K562 (cell line): ENCODE measurements around the gene SMG5. TPM values are rescaled to one million over a fixed set of nuclear protein-coding genes. Genes with fewer than 3 reads are reported as not detected.
A peak's percentile ranks its signal among the peaks of the same experiment; 100 is the strongest.

Source experiments
- ATAC-seq: fragments of 200-7000 bp; cut with Tn5 transposase; 3 replicates; pipeline ENCODE4 v1.9.1; 2020; ENCODE audit warnings: moderate library complexity
- BruUV-seq: library from RNA; stranded (reverse); fragments of 400-500 nt; replicated peaks from 2 replicates; lab custom pipeline; 2021; lab: Mats Ljungman, UMichigan
- CTCF ChIA-PET: fragments of 300-600 bp; formaldehyde crosslinking; extraction: SDS; loops from one replicate; lab custom pipeline; 2021; ENCODE audit warnings: low intra/inter-chr PET ratio; lab: Yijun Ruan, JAX
- POLR2A ChIA-PET: fragments of 300-600, 350-650 bp; sonication (Branson Sonifier 250); formaldehyde crosslinking; extraction: SDS; loops from one replicate; lab custom pipeline; 2021; ENCODE audit warnings: antibody characterized with exemption, inconsistent platforms; lab: Yijun Ruan, JAX
- DNase-seq, 4 experiments: peaks; one replicate each; pipeline versions ENCODE4 v3.0.0 to v3.0.0-alpha.2; 2011 to 2018; ENCODE audit warnings: low spot score in 3 of 4, mixed read lengths in 3 of 4; ENCODE audit errors: extremely low read depth in 1 of 4
- FAIRE-seq: peaks from 2 replicates; lab custom pipeline; 2011; peaks lifted over from hg19 to GRCh38; lab: Jason Lieb, UNC
- H2AFZ ChIP-seq: 2 replicates; pipeline ENCODE4 v1.6.0; 2011; ENCODE audit warnings: low read depth, low read length, control low read depth, inconsistent platforms
- H3K27ac ChIP-seq: fragments of 200-600 bp; 3 replicates; pipeline ENCODE4 v1.8.0; 2011; ENCODE audit warnings: low read depth, mild to moderate bottlenecking, control low read depth, inconsistent platforms, low read length, moderate library complexity, mixed read lengths; ENCODE audit errors: extremely low read depth
- H3K27me3 ChIP-seq, 2 experiments: fragments of 300-600 bp in 1 of 2; 2 replicates in 1 of 2; 3 replicates in 1 of 2; pipeline versions ENCODE4 v1.6.0 to v1.8.0; 2011; ENCODE audit warnings: inconsistent platforms in 2 of 2, low read length in 2 of 2, mild to moderate bottlenecking in 1 of 2, mixed read lengths in 1 of 2, moderate library complexity in 1 of 2; ENCODE audit not compliant: control insufficient read depth in 2 of 2, insufficient read depth in 2 of 2
- H3K36me3 ChIP-seq: fragments of 300-600 bp; 3 replicates; pipeline ENCODE4 v1.8.0; 2011; ENCODE audit warnings: mild to moderate bottlenecking, low read length, inconsistent platforms; ENCODE audit not compliant: control insufficient read depth, insufficient read depth
- H3K4me1 ChIP-seq, 2 experiments: fragments of 200-600 bp in 1 of 2; replicated peaks in 1 of 2; 2 replicates in 1 of 2; 3 replicates in 1 of 2; pipeline versions ENCODE4 v1.5.1 to v1.8.0; 2011; ENCODE audit warnings: inconsistent platforms in 2 of 2, low read length in 2 of 2, mild to moderate bottlenecking in 1 of 2, mixed read lengths in 1 of 2, moderate library complexity in 1 of 2; ENCODE audit not compliant: control insufficient read depth in 2 of 2, insufficient read depth in 2 of 2
- H3K4me2 ChIP-seq: 2 replicates; pipeline ENCODE4 v1.6.1; 2011; ENCODE audit warnings: low read length, control low read depth, inconsistent platforms, mixed read lengths; ENCODE audit not compliant: insufficient read depth
- H3K4me3 ChIP-seq: fragments of 200-600 bp; sonication (generic), shearing (Covaris generic); 2 replicates; pipeline ENCODE4 v1.5.1; 2016; ENCODE audit warnings: control low read depth, inconsistent platforms
- H3K79me2 ChIP-seq: fragments of 200-600 bp; 3 replicates; pipeline ENCODE4 v1.8.0; 2011; ENCODE audit warnings: low read length, inconsistent platforms; ENCODE audit not compliant: control insufficient read depth, insufficient read depth
- H3K9ac ChIP-seq, 2 experiments: 2 replicates each; pipeline versions ENCODE4 v1.6.0 to v1.6.1; 2011; ENCODE audit warnings: low read depth in 2 of 2, low read length in 2 of 2, control low read depth in 1 of 2, inconsistent platforms in 1 of 2, mild to moderate bottlenecking in 1 of 2, mixed read lengths in 1 of 2; ENCODE audit not compliant: insufficient read depth in 1 of 2
- H3K9me1 ChIP-seq: one replicate; pipeline ENCODE4 v1.6.0; 2011; ENCODE audit warnings: inconsistent platforms, mild to moderate bottlenecking, low read length, moderate library complexity; ENCODE audit not compliant: control insufficient read depth, insufficient read depth
- H3K9me3 ChIP-seq: replicated peaks from 2 replicates; pipeline ENCODE4 v1.5.1; 2011; ENCODE audit warnings: low read depth, low read length, inconsistent platforms; ENCODE audit not compliant: control insufficient read depth, insufficient read depth
- H4K20me1 ChIP-seq: replicated peaks from 2 replicates; pipeline ENCODE4 v1.6.1; 2011; ENCODE audit warnings: low read length, inconsistent platforms, mixed read lengths; ENCODE audit not compliant: control insufficient read depth, insufficient read depth
- BACH1 ChIP-seq: fragments of 200-800 bp; sonication (Bioruptor generic); IDR thresholded peaks from 2 replicates; pipeline ENCODE4 v1.6.1; 2016; ENCODE audit warnings: missing genetic modification characterization, missing compliant biosample characterization
- DIDO1 ChIP-seq: fragments of 450-650 bp; IDR thresholded peaks from 2 replicates; pipeline ENCODE4 v1.6.1; 2016; ENCODE audit warnings: low read depth, missing biosample characterization, missing genetic modification characterization
- ELF4 ChIP-seq: fragments of 450-650 bp; formaldehyde crosslinking; IDR thresholded peaks from 2 replicates; pipeline ENCODE4 v1.4.0; 2022; ENCODE audit warnings: missing genetic modification characterization
- NR2C2 ChIP-seq, 2 experiments: fragments of 200-800 bp in 1 of 2; sonication (Bioruptor generic) in 1 of 2; sonication (generic) in 1 of 2; formaldehyde crosslinking in 1 of 2; IDR thresholded peaks; 2 replicates each; pipeline versions ENCODE4 v1.6.1 to v1.8.0; 2016 to 2022; ENCODE audit warnings: mild to moderate bottlenecking in 1 of 2, missing compliant biosample characterization in 1 of 2, missing genetic modification characterization in 1 of 2, missing genetic modification reagents in 1 of 2
- PHF8 ChIP-seq: fragments of 200-600 bp; sonication (generic); IDR thresholded peaks from 2 replicates; pipeline ENCODE4 v1.6.1; 2012; ENCODE audit warnings: mixed run types, mild to moderate bottlenecking, inconsistent platforms, low read length, moderate library complexity, borderline replicate concordance
- RBFOX2 ChIP-seq: fragments of 200-400 bp; formaldehyde crosslinking; IDR thresholded peaks from 2 replicates; pipeline ENCODE4 v1.6.1; 2017; ENCODE audit warnings: low read depth, mild to moderate bottlenecking, low read length, moderate library complexity
- ZNF146 ChIP-seq: IDR thresholded peaks from one replicate; pipeline ENCODE4 v1.6.1; 2018; ENCODE audit warnings: missing compliant biosample characterization; ENCODE audit not compliant: unreplicated experiment
- ZNF785 ChIP-seq: fragments of 250-450 bp; sonication (Bioruptor Pico); IDR thresholded peaks from 2 replicates; pipeline ENCODE4 v1.4.0; 2020; ENCODE audit warnings: mild to moderate bottlenecking
- WGBS: fragments of 100-300 bp; shearing (Covaris generic); methylation state at CpG from one replicate; pipeline ENCODE4 v1.1.6; 2016; ENCODE audit warnings: low coverage, mixed read lengths; ENCODE audit not compliant: insufficient coverage; ENCODE audit errors: missing lambda C conversion rate; 5-methylcytosine and 5-hydroxymethylcytosine counted together
- in situ Hi-C: fragments of 300-500 bp; cut with MboI; formaldehyde crosslinking; loops from 4 replicates; pipeline ENCODE4 v1.15.0; 2018; ENCODE audit warnings: inconsistent platforms, mixed read lengths
- intact Hi-C: fragments of 100-400 bp; cut with micrococcal nuclease; formaldehyde crosslinking; loops from 2 replicates; pipeline ENCODE4 v1.14.2; 2022
- polyA plus RNA-seq, 8 experiments: library from polyadenylated mRNA; depleted of rRNA in 4 of 8; stranded (reverse) in 5 of 8; unstranded in 3 of 8; fragments of >200 nt; fragmentation: Nextera tagmentation in 2 of 8; fragmentation: Illumina TruSeq in 1 of 8; extraction: Ambion mirVana in 2 of 8; extraction: Trizol in 1 of 8; gene quantifications; 2 replicates each; pipeline versions ENCODE4 v1.2.1 to v1.2.3, GENCODE V29; 2011 to 2014; ENCODE audit warnings: inconsistent platforms in 1 of 8, missing spikeins in 1 of 8
- total RNA-seq, 7 experiments: library from RNA; depleted of rRNA in 6 of 7; stranded (reverse); fragments of >200 nt in 6 of 7; fragmentation: Illumina TruSeq in 2 of 7; extraction: Trizol in 2 of 7; gene quantifications; 2 replicates each; pipeline versions ENCODE4 v1.2.1 to v1.2.3, GENCODE V29; 2011 to 2021; ENCODE audit warnings: low replicate concordance in 1 of 7
- TF ChIP-seq, protein P1 (sequence below), 2 experiments: fragments of 450-650 bp; formaldehyde crosslinking in 1 of 2; IDR thresholded peaks; 2 replicates each; pipeline versions ENCODE4 v1.4.0 to v1.6.1; 2014 to 2020; ENCODE audit warnings: mild to moderate bottlenecking in 2 of 2, borderline replicate concordance in 1 of 2, low read depth in 1 of 2
- TF ChIP-seq, protein P2 (sequence below): fragments of 250-450 bp; sonication (Bioruptor Pico); IDR thresholded peaks from 2 replicates; pipeline ENCODE4 v1.4.0; 2020; ENCODE audit warnings: mild to moderate bottlenecking, moderate library complexity

Gene SMG5
- total and polyA plus RNA-seq, 9 of the 15 experiments (the other 6 are each of a cell fraction or from before 2014, with no cell fraction given) = 1.4 to 85.9 (median 53.0) TPM

DNA sequence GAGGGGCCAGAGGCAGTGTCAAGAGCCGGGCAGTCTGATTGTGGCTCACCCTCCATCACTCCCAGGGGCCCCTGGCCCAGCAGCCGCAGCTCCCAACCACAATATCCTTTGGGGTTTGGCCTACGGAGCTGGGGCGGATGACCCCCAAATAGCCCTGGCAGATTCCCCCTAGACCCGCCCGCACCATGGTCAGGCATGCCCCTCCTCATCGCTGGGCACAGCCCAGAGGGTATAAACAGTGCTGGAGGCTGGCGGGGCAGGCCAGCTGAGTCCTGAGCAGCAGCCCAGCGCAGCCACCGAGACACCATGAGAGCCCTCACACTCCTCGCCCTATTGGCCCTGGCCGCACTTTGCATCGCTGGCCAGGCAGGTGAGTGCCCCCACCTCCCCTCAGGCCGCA is 40.7 kb downstream of the SMG5 start, which contains the start of gene BGLAP:
BGLAP (plus strand) TSS at position 259 of the 400 bp plus-strand sequence; CDS start at position 307, 48 bp downstream.
- intact Hi-C loops (no loop called here), in situ Hi-C loops (no loop called here)
- Histone ChIP-seq H2AFZ (no peak within 1 kb of the TSS), H4K20me1 (no peaks in the 10 kb centered on the region; the same call in 1 of the 2 replicates), H3K4me1 (peaks cover 0 to 39% of the 10 kb centered on the region in 2 experiments; a peak in 3 of 5 replicates), H3K36me3 (peaks cover 19% of the 10 kb centered on the region; the same call in 2 of the 3 replicates), H3K9me1 (peaks cover 3% of the 10 kb centered on the region), H3K9ac (peak within 1 kb of the TSS in 1 of 2 experiments; percentile 79; a peak in 2 of 4 replicates), H3K9me3 (no peaks in the 10 kb centered on the region), H3K27me3 (no peaks in the 10 kb centered on the region), H3K4me3 (no peak within 1 kb of the TSS), H3K27ac (no peak within 1 kb of the TSS), H3K4me2 (no peak within 1 kb of the TSS), H3K79me2 (no peaks in the 10 kb centered on the region)
- FAIRE-seq = no peak
- WGBS = 78% methylated on average over 10 of the region's 14 CpGs
- ChIA-PET CTCF (no interaction called here), POLR2A (interaction anchor here (0.5 to 2.0 kb wide), 5 partner anchors 8 to 268 kb away, joined by 3 to 7 read pairs (median 5); no protein-coding TSS in a partner anchor)
- ATAC-seq = no peak
- no TSS peak for BruUV-seq
- DNase-seq = no peak
- TF ChIP-seq, protein P1, sequence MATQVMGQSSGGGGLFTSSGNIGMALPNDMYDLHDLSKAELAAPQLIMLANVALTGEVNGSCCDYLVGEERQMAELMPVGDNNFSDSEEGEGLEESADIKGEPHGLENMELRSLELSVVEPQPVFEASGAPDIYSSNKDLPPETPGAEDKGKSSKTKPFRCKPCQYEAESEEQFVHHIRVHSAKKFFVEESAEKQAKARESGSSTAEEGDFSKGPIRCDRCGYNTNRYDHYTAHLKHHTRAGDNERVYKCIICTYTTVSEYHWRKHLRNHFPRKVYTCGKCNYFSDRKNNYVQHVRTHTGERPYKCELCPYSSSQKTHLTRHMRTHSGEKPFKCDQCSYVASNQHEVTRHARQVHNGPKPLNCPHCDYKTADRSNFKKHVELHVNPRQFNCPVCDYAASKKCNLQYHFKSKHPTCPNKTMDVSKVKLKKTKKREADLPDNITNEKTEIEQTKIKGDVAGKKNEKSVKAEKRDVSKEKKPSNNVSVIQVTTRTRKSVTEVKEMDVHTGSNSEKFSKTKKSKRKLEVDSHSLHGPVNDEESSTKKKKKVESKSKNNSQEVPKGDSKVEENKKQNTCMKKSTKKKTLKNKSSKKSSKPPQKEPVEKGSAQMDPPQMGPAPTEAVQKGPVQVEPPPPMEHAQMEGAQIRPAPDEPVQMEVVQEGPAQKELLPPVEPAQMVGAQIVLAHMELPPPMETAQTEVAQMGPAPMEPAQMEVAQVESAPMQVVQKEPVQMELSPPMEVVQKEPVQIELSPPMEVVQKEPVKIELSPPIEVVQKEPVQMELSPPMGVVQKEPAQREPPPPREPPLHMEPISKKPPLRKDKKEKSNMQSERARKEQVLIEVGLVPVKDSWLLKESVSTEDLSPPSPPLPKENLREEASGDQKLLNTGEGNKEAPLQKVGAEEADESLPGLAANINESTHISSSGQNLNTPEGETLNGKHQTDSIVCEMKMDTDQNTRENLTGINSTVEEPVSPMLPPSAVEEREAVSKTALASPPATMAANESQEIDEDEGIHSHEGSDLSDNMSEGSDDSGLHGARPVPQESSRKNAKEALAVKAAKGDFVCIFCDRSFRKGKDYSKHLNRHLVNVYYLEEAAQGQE (IDR thresholded peaks at IDR 0.05; ENCODE audit: borderline replicate concordance) = no peak
- TF ChIP-seq, protein P1 (CRISPR knock-in tag; IDR thresholded peaks at IDR 0.05; ENCODE audit: low read depth) = no peak
- TF ChIP-seq ELF4 (CRISPR knock-in tag) (no peak), DIDO1 (tag) (no peak), PHF8 (no peak), ZNF146 (CRISPR knock-in tag) (no peak), BACH1 (no peak), ZNF785 (no peak), RBFOX2 (0 out of 2 replicates have a peak, but pooled peaks have one; percentile 27), NR2C2 (CRISPR knock-in tag; IDR thresholded peaks at IDR 0.05) (no peak), NR2C2 (tag; IDR thresholded peaks at IDR 0.05) (no peak)
- TF ChIP-seq, protein P2, sequence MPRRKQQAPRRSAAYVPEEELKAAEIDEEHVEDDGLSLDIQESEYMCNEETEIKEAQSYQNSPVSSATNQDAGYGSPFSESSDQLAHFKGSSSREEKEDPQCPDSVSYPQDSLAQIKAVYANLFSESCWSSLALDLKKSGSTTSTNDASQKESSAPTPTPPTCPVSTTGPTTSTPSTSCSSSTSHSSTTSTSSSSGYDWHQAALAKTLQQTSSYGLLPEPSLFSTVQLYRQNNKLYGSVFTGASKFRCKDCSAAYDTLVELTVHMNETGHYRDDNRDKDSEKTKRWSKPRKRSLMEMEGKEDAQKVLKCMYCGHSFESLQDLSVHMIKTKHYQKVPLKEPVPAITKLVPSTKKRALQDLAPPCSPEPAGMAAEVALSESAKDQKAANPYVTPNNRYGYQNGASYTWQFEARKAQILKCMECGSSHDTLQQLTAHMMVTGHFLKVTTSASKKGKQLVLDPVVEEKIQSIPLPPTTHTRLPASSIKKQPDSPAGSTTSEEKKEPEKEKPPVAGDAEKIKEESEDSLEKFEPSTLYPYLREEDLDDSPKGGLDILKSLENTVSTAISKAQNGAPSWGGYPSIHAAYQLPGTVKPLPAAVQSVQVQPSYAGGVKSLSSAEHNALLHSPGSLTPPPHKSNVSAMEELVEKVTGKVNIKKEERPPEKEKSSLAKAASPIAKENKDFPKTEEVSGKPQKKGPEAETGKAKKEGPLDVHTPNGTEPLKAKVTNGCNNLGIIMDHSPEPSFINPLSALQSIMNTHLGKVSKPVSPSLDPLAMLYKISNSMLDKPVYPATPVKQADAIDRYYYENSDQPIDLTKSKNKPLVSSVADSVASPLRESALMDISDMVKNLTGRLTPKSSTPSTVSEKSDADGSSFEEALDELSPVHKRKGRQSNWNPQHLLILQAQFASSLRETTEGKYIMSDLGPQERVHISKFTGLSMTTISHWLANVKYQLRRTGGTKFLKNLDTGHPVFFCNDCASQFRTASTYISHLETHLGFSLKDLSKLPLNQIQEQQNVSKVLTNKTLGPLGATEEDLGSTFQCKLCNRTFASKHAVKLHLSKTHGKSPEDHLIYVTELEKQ (CRISPR knock-in tag) = no peak
